ENCODE results near the gene KIR2DL1.
"Not testable (repeated sequence)": the region's sequence is repeated elsewhere in the genome, so short reads cannot be mapped to it uniquely, and the experiment has no call there.

The KIR2DL1 gene

DNA sequence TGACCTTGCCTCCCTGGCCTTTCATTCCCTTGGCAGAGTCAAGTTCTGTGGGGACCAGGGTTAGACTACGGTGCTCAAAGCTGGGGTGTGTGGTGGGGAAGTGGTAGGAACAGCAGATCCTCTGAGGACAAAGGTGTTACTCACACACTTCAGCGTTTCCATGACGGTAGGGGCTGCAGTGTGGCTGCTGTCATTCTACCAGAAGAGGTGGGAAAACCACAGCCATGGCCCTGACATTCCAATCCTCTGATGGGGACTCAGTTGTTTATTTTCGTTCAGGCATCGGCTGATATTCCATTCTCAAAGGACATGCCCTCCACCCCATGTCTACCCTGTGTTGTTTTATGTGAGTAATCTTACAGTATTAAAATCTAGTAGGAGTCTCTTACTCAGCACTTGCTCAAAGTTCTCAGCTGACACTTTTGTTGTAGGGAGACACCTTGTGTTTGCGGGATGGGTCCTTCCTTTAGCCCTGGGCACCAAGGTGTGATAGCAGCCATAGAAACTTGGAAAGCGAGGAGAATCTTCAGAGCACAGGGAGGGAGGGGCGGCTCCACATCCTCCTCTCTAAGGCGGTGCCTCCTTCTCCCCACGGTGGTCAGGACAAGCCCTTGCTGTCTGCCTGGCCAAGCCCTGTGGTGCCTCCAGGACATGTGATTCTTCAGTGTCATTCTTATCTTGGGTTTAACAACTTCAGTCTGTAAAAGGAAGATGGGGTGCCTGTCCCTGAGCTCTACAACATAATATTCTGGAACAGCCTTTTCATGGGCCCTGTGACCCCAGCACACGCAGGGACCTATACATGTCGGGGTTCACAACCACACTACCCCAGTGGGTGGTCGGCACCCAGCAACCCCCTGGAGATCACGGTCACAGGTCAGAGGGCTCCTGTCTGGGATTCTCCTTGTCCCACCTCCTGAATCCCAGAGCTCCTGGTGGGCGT is 1.7 kb downstream of the KIR2DL1 start:
- not testable (repeated sequence) for FAIRE-seq

DNA sequence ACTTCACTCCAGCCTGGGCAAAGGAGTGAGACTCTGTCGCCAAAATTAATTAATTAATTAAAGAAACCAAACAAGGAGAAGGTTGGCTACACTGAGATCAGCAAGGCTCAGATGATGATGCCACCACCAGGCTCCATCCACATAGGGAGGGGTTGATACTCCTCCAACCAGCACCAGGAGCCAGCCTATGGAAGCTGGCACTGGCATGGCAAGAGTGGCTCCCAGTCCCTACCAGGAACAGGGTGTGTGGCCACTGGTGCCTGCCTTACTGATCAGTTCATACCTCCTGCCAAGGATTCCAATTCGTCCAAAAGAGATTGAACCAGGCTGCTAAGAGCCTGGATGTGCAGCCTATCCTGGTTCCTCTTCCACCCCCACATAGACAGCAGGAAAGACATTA is 3.1 kb downstream of the KIR2DL1 start:
- not testable (repeated sequence) for FAIRE-seq

DNA sequence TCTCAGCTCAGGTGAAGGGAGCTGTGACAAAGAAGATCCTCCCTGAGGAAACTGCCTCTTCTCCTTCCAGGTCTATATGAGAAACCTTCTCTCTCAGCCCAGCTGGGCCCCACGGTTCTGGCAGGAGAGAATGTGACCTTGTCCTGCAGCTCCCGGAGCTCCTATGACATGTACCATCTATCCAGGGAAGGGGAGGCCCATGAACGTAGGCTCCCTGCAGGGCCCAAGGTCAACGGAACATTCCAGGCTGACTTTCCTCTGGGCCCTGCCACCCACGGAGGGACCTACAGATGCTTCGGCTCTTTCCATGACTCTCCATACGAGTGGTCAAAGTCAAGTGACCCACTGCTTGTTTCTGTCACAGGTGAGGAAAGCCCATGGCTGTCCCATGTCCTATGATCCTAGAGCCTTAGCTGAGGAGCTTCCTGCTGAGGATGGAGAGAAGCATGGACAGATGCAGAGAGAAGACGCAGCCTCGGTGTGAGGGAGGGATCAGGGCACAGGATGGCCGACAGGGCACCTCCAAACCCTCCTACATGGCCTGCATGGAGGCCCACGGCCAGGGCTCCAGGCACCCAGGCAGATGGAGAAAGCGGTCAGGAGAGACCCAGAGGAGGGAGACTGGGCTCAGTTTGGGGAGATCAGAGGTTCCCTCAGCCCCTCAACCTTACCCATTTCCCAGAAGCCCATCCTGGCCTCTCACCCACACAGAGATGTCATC is 5.7 kb downstream of the KIR2DL1 start:
- not testable (repeated sequence) for FAIRE-seq

DNA sequence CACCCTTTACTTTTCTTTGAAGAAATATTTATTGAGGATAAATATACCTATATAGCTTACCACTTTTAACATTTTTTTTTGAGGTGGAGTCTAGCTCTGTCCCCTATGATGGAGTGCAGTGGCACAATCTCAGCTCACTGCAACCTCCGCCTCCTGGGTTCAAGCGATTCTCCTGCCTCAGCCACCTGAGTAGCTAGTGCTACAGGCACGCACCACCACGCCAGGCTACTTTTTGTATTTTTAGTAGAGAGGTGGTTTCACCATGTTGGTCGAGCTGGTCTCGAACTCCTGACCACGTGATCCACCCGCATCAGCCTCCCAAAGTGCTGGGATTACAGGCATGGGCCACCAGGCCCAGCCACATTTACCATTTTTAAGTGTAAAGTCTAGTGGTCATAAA is 6.2 kb downstream of the KIR2DL1 start:
- not testable (repeated sequence) for FAIRE-seq

DNA sequence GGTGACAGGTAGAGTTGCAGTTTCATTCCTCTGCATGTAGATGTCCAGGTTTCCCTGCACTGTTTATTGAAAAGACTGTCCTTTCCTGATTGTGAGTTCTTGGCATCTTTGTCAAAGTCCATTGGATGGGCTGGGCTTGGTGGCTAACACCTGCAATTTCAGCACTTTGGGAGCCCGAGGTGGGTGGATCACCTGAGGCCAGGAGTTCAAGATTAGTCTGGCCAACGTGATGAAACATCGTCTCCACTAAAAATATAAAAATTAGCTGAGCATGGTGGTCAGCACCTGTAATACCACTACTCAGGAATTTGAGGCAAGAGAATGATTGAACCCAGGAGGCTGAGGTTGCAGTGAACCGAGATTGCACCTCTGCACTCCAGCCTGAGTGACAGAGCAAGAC is 8.3 kb downstream of the KIR2DL1 start:
- FAIRE-seq, result not testable (repeated sequence)

DNA sequence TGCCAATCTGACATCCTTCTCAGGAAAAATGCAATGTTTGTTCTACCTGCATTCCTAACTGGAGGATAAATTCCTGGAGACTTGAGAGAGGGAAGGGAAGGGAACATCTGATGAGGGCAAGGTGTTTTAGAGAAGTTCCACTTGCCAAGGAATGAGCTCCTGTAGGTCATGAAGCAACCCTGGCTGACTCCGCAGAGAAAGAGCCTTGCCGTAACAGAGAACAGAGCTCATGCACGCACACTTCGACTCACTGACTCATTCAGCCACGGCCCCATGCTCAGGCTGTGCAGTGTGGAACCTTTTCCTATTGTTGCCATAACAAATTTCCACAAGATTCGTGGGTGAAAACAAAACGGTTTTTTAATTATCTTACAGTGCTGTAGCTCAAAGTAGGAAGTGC is 9.3 kb downstream of the KIR2DL1 start:
- not testable (repeated sequence) for FAIRE-seq

DNA sequence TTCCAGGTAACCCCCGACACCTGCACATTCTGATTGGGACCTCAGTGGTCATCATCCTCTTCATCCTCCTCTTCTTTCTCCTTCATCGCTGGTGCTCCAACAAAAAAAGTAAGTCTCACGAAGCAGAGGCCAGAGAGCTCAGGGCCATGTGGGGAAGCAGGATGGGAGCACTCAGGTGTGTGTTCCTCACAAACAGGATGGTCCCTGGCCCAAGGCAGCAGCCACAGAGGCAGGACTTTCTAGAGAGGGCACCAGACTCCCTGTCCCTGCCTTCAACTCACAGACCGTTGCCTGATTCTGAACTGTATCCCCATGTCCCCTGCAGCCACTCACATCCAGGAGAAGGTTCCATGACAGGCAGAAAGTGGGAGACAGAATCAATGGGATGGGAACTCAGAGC is 13.3 kb downstream of the KIR2DL1 start:
- FAIRE-seq, result not testable (repeated sequence)

DNA sequence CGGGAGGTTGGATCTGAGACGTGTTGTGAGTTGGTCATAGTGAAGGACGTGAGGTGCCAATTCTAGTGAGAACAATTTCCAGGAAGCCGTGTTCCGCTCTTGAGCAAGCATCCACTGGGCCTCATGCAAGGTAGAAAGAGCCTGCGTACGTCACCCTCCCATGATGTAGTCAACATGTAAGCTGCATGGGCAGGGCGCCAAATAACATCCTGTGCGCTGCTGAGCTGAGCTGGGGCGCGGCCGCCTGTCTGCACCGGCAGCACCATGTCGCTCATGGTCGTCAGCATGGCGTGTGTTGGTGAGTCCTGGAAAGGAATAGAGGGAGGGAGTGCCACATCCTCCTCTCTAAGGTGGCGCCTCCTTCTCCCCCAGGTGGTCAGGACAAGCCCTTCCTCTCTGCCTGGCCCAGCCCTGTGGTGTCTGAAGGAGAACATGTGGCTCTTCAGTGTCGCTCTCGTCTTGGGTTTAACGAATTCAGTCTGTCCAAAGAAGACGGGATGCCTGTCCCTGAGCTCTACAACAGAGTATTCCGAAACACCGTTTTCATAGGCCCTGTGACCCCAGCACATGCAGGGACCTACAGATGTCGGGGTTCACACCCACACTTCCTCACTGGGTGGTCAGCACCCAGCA is 16.6 kb downstream of the KIR2DL1 start:
- not testable (repeated sequence) for FAIRE-seq

DNA sequence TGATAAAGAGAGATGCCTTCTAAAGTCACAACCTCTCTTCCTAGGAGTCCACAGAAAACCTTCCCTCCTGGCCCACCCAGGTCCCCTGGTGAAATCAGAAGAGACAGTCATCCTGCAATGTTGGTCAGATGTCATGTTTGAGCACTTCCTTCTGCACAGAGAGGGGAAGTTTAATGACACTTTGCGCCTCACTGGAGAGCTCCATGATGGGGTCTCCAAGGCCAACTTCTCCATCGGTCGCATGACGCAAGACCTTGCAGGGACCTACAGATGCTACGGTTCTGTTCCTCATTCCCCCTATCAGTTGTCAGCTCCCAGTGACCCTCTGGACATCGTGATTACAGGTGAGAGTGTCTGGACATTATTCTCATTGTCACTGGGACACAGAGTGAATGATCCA is 18.6 kb downstream of the KIR2DL1 start:
- FAIRE-seq, result not testable (repeated sequence)

DNA sequence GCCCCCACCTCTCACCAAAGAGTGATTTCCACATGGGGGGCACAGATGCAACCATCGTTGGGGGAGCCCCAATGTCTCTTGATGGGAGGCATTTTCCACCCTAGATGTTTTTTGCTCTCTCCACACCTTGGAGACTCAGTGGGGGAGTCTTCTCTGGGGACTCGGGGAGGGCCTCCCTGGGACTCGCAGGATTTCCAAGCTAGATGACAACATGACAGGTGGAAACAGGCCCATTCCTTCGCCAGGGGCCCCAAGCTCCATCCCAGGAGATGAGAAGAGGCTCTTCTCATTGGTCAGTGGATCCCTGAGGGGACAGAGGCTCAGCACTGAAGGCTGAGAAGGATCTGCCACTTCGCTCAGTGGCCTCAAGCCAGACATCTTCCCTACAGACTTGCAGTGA is 21.1 kb downstream of the KIR2DL1 start:
- FAIRE-seq, result no peak

DNA sequence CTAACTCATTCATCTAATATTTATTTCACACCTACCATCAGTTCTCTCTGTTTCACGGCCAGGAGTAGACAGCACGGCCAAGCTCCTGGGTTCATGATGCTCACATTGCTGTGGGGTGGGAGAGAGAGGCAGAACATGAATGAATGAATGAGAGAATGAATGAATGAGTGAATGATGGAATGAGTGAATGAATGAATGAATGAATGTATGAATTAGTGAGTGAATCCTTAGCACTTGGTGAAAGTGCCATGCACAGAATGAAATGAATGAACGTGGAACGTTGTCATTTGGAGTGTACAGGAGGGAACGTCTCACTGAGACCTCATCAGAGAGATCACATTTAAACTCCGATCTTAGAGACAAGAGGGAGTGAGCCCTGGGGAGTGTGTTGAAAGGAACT is 21.9 kb downstream of the KIR2DL1 start:
- FAIRE-seq, result no peak

DNA sequence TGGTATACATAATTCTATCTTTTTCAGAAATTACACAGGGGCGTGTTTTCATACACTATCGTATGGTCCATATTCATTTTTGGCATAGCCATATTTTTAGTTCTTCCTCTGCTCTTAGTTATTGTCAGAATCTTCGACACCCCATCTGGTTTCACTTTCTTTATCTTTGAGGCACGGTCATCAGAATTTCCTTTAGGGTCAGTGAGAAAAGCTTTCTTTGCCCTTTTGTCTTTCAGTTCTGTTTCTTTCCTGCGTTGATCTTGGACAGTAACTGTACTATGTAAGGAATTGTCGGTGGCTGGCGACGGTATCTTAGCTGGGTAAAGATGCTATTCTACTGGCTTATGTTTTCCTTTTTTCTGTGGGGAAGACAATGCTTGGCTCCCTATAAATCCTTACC is 23.2 kb downstream of the KIR2DL1 start:
- no peak for FAIRE-seq

DNA sequence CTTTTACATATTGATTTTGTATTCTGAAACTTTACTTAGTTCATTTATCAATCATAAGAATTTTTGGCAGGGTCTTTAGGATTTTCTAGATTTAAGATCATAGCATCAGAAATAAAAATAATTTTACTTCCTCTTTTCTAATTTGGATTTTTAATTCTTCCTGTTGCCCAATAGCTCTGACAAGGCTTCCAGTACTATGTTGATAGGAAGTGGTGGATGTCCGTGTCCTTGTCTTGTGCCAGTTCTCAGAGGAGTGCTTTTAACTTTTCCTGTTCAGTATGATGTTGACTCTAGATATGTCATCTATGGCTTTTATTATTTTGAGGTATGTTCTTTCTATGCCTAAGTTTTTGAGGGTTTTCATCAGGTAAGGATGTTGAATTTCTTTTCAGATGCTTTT is 26.2 kb downstream of the KIR2DL1 start:
- no peak for FAIRE-seq

DNA sequence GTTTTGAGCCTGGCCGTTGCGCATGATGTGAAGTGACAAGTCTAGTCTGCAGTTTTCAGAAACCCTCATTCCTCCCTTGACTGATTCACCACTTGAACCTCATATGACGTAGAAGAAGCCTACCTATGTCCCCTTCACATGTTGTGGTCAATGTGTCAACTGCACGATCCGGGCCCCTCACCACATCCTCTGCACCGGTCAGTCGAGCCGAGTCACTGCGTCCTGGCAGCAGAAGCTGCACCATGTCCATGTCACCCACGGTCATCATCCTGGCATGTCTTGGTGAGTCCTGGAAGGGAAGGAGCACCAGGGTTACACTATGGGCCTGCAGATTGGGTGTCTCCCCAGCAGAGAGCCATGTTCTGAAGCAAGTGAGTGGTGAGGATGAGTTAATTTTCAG is 33.8 kb downstream of the KIR2DL1 start, which contains the start of gene KIR2DL4:
KIR2DL4 (plus strand) TSS at position 201 of the 400 bp plus-strand sequence; CDS start at position 243, 42 bp downstream.
- no peak for FAIRE-seq

DNA sequence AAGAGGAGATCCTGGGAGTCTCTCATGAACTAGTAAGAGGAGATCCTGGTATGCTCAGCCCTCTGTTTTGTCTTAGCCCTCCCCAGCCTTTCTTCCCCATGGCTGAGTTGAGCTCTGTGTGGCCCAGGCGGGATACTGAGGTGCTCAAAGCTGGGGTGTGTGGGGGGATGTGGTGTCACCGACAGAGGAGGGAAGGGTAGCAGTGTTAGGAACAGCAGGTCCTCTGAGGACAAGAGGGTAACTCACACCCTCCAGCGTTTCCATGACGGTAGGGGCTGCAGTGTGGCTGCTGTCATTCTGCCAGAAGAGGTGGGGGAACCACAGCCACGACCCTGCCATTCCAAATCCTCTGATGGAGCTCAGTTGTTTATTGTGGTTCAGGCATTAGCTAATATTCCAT is 34.5 kb downstream of the KIR2DL1 start:
- FAIRE-seq, result no peak

DNA sequence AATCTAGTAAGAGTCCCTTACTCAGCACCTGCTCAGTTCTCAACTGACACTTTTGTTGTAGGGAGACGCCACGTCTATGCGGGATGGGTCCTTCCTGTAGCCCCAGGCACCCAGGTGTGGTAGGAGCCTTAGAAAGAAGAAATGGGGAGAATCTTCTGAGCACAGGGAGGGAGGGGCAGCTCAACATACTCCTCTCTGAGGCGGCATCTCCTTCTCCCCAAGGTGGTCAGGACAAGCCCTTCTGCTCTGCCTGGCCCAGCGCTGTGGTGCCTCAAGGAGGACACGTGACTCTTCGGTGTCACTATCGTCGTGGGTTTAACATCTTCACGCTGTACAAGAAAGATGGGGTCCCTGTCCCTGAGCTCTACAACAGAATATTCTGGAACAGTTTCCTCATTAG is 35.0 kb downstream of the KIR2DL1 start:
- FAIRE-seq, result no peak

DNA sequence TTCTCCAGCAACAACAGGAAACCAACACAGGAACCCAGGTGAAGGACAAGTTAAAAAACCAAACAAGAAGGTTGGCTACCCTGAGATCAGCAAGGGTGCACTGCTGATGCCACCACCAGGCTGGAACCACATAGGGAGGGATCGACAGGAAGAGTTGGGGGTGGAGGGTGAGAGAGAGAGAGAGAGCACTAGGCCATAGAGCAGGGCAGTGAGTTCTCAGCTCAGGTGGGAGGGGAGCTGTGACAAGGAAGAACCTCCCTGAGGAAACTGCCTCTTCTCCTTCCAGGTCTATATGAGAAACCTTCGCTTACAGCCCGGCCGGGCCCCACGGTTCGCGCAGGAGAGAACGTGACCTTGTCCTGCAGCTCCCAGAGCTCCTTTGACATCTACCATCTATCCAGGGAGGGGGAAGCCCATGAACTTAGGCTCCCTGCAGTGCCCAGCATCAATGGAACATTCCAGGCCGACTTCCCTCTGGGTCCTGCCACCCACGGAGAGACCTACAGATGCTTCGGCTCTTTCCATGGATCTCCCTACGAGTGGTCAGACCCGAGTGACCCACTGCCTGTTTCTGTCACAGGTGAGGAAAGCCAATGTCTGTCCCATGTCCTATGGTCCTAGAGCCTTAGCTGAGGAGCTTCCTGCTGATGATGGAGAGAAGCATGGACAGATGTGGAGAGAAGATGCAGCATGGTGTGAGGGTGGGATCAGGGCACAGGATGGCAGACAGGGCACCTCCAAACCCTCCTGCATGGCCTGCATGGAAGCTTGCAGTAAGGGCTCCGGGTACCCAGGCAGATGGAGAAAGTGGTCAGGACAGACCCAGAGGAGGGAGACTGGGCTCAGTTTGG is 36.3 kb downstream of the KIR2DL1 start:
- no peak for FAIRE-seq

DNA sequence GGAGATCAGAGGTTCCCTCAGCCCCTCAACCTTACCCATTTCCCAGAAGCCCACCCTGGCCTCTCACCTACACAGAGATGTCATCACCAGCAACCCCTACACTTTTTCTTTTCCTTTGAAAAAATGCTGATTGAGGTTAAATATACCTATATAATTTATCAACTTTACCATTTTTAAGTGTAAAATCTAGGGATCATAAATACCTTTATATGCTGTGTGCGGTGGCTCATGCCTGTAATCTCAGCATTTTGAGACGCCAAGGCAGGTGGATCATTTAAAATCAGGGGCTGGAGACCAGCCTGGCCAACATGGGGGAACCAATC is 36.9 kb downstream of the KIR2DL1 start:
- FAIRE-seq, result no peak

DNA sequence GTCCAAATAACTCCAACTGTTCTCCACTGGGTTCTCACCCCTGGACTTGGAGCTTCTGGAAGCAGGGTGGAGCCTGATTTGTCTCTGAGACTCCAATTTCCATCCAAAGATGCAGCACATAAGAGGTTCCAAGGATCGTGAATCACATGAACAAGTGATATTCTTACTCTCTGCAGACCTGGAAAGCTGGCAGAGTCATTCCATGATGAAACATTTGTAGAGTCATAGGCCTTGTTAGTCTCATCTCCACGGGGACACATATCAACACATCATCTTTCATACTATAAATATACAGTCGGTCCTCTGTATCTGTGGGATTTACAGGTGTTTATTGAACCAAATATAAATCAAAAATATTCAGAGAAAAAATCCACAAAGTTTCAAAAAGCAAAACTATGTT is 45.0 kb downstream of the KIR2DL1 start:
- not testable (repeated sequence) for FAIRE-seq

DNA sequence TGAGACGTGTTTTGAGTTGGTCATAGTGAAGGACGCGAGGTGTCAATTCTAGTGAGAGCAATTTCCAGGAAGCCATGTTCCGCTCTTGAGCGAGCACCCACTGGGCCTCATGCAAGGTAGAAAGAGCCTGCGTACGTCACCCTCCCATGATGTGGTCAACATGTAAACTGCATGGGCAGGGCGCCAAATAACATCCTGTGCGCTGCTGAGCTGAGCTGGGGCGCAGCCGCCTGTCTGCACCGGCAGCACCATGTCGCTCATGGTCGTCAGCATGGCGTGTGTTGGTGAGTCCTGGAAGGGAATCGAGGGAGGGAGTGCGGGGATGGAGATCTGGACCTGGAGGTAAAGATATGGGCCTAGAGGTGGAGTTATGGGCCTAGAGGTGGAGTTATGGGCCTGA is 46.7 kb downstream of the KIR2DL1 start, which contains the start of gene KIR3DL1:
KIR3DL1 (plus strand) TSS at position 218 of the 400 bp plus-strand sequence.
- FAIRE-seq, result not testable (repeated sequence)

DNA sequence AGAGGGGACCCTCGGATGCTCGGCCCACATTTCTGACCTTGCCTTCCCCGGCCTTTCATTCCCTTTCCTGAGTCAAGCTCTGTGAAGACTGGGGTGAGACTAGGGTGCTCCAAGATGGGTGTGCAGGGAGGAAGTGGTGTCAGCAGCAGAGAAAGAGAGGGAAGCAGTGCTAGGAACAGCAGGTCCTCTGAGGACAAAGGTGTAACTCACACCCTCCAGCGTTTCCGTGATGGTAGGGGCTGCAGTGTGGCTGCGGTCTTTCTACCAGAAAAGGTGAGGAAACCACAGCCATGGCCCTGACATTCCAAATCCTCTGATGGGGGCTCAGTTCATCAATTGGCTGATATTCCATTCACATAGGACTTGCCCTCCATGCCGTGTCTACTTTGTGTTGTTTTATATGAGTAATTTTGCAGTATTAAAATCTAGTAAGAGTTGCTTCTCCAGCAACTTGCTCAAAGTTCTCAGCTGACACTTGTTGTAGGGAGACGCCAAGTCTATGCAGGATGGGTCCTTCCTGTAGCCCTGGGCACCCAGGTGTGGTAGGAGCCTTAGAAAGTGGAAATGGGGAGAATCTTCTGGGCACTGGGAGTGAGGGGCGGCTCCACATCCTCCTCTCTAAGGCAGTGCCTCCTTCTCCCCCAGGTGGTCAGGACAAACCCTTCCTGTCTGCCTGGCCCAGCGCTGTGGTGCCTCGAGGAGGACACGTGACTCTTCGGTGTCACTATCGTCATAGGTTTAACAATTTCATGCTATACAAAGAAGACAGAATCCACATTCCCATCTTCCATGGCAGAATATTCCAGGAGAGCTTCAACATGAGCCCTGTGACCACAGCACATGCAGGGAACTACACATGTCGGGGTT is 48.3 kb downstream of the KIR2DL1 start:
- FAIRE-seq, result no peak
